Liver (tissue), 3 donors: ENCODE data around the gene GADD45B.
"Not testable (repeated sequence)": the region's sequence is repeated elsewhere in the genome, so short reads cannot be mapped to it uniquely, and the experiment has no call there.

Experiments
- ATF3 ChIP-seq: IDR thresholded peaks from 2 replicates; pipeline ENCODE4 v1.6.1; 2016; ENCODE audit warnings: antibody characterized with exemption
- CTCF ChIP-seq: fragments of 150-350 bp; IDR thresholded peaks from 2 replicates; pipeline ENCODE4 v1.5.1; 2017; ENCODE audit warnings: improper control_type of control experiment, low read depth, low read length; ENCODE audit not compliant: missing input control
- EGR1 ChIP-seq, 2 donors: IDR thresholded peaks; 2 replicates each; pipeline ENCODE4 v1.6.1; 2016 to 2018; ENCODE audit warnings: antibody characterized with exemption in 2 of 2, low read depth in 2 of 2
- FOXA1 ChIP-seq: IDR thresholded peaks from 2 replicates; pipeline ENCODE4 v1.6.1; 2016; ENCODE audit warnings: antibody characterized with exemption
- GABPA ChIP-seq, 2 donors: IDR thresholded peaks in 1 of 2; conservative IDR thresholded peaks in 1 of 2; 2 replicates each; pipeline ENCODE4 v1.6.1; 2016; ENCODE audit warnings: antibody characterized with exemption in 2 of 2, mild to moderate bottlenecking in 1 of 2, moderate library complexity in 1 of 2
- HNF4A ChIP-seq, 2 donors: conservative IDR thresholded peaks; 2 replicates each; pipeline ENCODE4 v1.6.1; 2016; ENCODE audit warnings: antibody characterized with exemption in 2 of 2, mild to moderate bottlenecking in 2 of 2
- JUND ChIP-seq, 2 donors: IDR thresholded peaks; 2 replicates each; pipeline ENCODE4 v1.6.1; 2016; ENCODE audit warnings: antibody characterized with exemption in 2 of 2
- MAX ChIP-seq: IDR thresholded peaks from 2 replicates; pipeline ENCODE4 v1.6.1; 2016; ENCODE audit warnings: antibody characterized with exemption
- REST ChIP-seq: IDR thresholded peaks from 2 replicates; pipeline ENCODE4 v1.6.1; 2016; ENCODE audit warnings: antibody characterized with exemption, mild to moderate bottlenecking
- RXRA ChIP-seq, 2 donors: IDR thresholded peaks; 2 replicates each; pipeline ENCODE4 v1.6.1; 2017 to 2018; ENCODE audit warnings: antibody characterized with exemption in 2 of 2, mild to moderate bottlenecking in 1 of 2
- TAF1 ChIP-seq: conservative IDR thresholded peaks from 2 replicates; pipeline ENCODE4 v1.6.1; 2016; ENCODE audit warnings: antibody characterized with exemption, mild to moderate bottlenecking
- YY1 ChIP-seq: IDR thresholded peaks from 2 replicates; pipeline ENCODE4 v1.6.1; 2016; ENCODE audit warnings: antibody characterized with exemption, mild to moderate bottlenecking
- ZBTB33 ChIP-seq: IDR thresholded peaks from 2 replicates; pipeline ENCODE4 v1.6.1; 2016; ENCODE audit warnings: antibody characterized with exemption
- donor health status: healthy.
- donor health status: healthy.

- not testable (repeated sequence) for TF ChIP-seq FOXA1; CTCF; YY1; ATF3; REST; ZBTB33; TAF1; JUND (IDR thresholded peaks at IDR 0.05); GABPA (IDR thresholded peaks at IDR 0.05 in 1 of 2, conservative IDR thresholded peaks at IDR 0.05 in 1 of 2)
- TF ChIP-seq MAX (peak; percentile 14), EGR1 (IDR thresholded peaks at IDR 0.05; ENCODE audit: low read depth in 2 of 2) (peak in 1 of 2 donors; percentile 34), RXRA (IDR thresholded peaks at IDR 0.05) (peak in 1 of 2 donors; percentile 58), HNF4A (conservative IDR thresholded peaks at IDR 0.05) (peak in 1 of 2 donors; percentile 29)
Measured at GRCh38 chr19:2458776-2459175, 17.2 kb upstream of the GADD45B start.
